HL-60/S4 treated with phorbol 12-myristate 13-acetate at 8.2 ng/mL for 4 days and 3 days (cell line): Measurements from ENCODE around the gene MUC22.
"Not testable (repeated sequence)": the region's sequence is repeated elsewhere in the genome, so short reads cannot be mapped to it uniquely, and the experiment has no call there.

ENCODE experiments used
- in situ Hi-C: fragments of 300-500 bp; cut with MboI; formaldehyde crosslinking; loops from 2 replicates; pipeline ENCODE4 v1.15.0; 2022; ENCODE audit warnings: low sequenced_read_pairs

MUC22 gene

DNA sequence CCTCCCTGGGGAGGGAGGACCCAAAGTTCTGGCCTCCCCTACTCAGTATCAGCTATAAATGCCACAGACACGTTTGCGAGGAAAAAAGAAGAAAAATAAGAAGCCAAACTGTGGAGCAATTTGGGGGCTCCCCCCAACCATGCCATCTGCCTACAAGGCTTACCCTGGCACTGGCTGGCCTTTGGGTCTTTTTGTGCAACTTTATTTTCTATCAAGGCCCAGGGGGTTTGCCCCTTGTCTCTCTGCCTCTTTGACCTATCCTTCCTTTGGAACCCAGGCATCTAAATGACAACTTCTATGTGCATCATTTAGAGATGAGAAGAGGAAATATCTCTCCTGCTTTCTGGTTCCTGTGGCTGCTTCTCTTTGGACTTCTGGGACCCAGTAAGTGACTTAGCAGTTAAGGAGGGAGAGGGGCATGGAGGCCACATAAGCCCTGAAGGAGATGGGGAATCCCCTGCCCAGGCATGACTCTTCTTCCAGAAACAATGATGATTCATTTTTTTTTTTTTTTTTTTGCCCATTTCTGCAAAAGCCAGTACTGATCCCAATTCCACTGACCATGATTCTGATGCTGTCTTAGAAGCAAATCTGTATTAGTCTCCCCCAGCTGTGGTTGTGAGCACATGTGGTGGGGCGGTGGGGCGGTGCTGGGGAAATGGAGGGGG lies at the start of gene MUC22:
Gene MUC22, plus strand, starts transcription at position 82 of the 668 bp plus-strand sequence. Its CDS starts 233 bp downstream, at position 315.
- in situ Hi-C loops: no loop called here

- in situ Hi-C loops: no loop called here
Observed at GRCh38 chr6:30960907-30961673, 49.2 kb upstream of the MUC22 start.

DNA sequence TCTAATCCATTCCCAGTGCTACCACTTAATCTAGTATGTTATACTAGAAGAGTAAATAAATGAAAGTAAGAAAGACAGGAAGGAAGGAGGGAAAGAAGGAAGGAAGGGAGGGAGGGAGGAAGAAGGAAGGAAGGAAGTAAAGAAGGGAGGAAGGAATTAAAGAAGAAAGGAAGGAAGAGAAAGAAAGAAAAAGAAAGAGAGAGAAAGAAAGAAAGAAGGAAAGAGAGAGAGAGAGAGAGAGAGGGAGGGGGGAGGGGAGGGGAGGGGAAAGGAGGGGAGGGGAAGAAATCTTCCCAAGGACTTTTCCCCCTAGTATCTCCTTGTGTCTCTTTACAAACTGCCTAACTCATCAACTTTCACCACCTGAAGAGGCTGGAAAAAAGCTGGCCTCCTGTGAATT lies 47.6 kb upstream of the MUC22 start:
- in situ Hi-C loops: no loop called here

GRCh38 chr6:30963641-30964040 lies 46.6 kb upstream of the MUC22 start:
- in situ Hi-C loops: no loop called here

GRCh38 chr6:30964075-30964474 lies 46.2 kb upstream of the MUC22 start:
- in situ Hi-C loops: no loop called here

GRCh38 chr6:30965140-30965601 lies 45.1 kb upstream of the MUC22 start:
- in situ Hi-C loops: no loop called here

DNA sequence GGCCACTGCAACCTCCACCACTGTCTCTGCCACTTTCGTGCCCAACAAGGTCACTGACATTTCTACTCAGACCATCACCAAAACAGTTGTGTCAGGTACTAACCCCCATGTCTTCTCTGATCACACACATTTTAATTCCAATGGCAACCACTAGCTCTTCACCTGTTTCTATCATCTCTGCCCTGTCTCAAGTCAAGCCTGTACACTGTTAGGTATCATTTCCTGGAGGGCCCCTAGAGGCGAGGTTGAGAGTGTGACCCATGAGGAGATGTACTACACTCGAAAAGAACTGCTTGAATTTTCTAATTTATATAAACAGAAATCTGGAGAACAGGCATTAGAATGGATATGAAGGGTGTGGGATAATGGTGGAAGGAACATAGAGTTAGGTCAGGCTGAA lies 44.1 kb upstream of the MUC22 start:
- in situ Hi-C loops: no loop called here

DNA sequence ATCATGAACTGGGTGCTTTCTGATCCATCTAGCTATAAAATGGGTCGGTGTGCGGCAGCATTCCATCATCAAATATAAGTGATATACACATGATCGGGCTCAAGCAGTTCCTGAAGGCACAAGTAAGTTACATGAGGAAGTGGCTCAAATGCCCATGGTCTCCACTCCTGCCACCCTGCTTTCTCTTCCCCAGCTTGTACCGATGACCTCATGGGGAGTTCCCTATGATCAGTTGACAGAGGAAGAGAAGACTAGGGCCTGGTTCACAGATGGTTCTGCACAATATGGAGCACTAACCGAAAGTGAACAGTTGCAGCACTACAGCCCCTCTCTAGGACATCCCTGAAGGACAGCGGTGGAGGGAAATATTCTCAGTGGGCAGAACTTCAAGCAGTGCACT lies 41.1 kb upstream of the MUC22 start:
- in situ Hi-C loops: not testable (repeated sequence)

GRCh38 chr6:30970946-30971345 lies 39.3 kb upstream of the MUC22 start:
- in situ Hi-C loops: no loop called here

DNA sequence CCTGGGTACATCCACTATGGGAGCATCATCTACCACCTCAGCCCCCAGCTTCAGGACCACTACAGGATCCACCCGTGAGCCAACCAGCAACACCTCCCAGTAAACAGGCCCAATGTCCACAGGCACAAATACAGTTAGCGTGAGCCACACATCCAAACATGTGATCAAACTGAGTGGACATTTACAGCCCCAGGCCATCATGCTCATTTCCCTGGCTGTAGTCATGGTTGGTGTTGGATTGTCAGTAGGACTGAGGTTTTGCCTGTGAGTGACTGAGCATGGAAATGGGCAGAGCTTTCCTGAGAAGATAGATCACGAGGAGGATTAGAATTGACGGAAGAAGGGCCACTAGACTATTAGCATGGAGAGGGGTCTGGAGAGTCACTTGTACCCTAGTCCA lies 37.5 kb upstream of the MUC22 start:
- in situ Hi-C loops: no loop called here

- in situ Hi-C loops: no loop called here
Observed at GRCh38 chr6:30974490-30975252, 35.6 kb upstream of the MUC22 start.

DNA sequence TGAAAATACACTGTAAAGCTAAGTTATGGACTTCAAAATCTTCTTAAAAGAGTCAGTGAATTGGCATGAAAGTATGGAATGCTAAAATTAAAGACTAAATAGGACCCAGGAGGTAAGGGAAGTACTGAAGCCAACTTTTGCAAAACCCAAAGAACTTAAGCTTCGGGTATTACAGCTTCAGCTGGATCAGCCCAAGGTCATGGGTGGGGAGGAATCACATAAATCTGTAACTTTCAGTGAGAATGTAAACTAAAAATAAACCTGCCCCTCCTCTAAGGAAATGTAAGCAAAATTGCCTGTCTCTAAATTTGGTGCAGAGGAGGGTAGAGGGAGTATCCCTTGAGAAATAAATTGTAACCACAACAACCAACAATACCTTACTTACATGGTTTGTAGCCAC lies 31.1 kb upstream of the MUC22 start:
- in situ Hi-C loops: no loop called here

- in situ Hi-C loops: no loop called here
Observed at GRCh38 chr6:30979690-30980089, 30.6 kb upstream of the MUC22 start.

DNA sequence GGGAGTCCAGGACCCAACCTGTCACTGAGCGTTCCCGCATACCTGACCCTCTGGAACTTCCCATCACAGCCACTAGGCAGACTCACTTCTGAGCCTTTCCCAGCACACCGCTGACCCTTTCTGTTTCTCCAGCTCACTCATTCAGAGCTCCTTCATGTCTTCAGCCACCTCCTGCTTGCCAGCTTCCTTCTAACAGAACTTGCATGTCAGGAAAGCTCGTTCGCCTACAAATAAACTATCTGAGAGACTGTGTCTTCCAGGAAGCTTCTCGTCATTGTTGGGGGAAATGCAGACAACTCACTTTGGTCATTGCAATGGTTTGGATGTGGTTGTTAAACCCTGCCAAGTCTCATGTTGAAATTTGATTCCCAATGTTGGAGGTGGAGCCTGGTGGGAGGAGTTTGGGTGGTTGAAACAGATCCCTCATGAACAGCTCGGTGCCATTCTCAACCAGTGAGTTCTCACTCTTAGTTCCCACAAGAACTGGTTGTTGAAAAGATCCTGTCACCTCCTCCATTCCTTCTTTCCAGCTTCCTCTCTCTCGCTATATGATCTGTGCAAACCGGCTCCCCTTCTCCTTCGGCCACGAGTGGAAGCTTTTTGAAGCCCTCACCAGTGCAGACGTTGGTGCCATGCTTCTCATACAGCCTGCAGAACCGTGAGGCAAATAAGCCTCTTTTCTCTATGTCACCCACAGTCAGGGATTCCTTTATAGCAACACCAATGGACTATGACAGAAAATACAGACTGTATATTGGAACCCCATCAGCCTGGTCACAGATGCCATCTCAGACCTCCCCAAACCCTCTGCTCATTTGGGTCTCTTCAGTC lies 28.1 kb upstream of the MUC22 start:
- in situ Hi-C loops: no loop called here

DNA sequence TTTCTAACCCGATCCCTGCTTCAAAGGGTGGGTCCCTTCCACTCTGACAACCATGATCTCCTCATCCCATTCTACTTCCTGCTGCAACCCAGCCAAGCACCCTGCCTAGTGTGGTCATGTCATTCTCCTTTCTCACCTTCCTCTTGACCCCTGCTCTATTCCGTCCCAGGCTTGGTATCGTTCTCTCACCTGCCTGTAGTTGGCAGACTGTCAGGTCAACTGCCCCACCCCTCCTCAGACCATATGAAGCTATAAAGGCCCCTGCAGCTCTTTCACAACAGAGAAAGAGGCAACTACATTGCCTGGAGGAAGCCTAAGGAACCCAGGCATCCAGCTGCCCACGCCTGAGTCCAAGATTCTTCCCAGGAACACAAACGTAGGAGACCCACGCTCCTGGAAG lies 26.8 kb upstream of the MUC22 start, which contains the start of gene MUC21:
Gene MUC21, plus strand, starts transcription at position 280 of the 400 bp plus-strand sequence. CDS start 241 bp downstream, outside the sequence.
- in situ Hi-C loops: no loop called here

GRCh38 chr6:30985490-30985889 lies 24.8 kb upstream of the MUC22 start:
- in situ Hi-C loops: no loop called here

GRCh38 chr6:30987304-30987703 lies 23.0 kb upstream of the MUC22 start:
- in situ Hi-C loops: no loop called here

- in situ Hi-C loops: no loop called here
Observed at GRCh38 chr6:30988209-30988825, 22.0 kb upstream of the MUC22 start.

DNA sequence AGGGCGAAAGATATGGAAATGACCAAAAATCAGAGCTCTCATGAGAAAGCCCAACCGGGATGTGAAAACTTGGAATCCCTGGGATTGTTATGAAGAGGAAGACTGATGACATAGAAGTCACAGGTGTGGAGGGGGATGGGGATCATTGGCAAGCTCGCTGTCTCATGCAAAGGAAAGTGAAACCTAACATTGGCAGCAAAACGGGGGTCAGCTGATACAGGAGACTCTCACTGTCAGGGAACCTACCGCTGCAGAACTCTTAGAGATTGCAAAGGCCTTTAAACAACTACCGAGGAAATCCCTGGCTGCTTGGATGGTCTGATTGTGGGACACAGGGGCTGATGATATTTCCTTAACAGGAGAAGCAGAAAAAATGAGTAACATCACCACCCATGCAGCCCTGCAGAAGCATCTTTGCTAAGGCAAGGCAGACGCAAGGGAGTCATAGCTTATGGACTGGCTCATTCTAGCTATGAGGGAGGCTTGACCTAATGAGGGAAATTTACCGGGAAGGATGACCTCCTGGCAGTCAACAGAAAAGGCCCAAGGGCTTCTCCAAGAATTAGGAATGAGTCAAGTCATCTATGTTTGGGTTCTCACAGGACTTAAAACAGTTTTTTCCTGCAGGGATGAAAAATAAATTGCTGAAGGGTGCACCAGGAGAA lies 19.7 kb upstream of the MUC22 start:
- in situ Hi-C loops: no loop called here

- in situ Hi-C loops: no loop called here
Observed at GRCh38 chr6:30991891-30992290, 18.4 kb upstream of the MUC22 start.
